DOHH2 (cell line): ENCODE measurements around the gene EDC4.

Experiments
- H3F3A ChIP-seq: fragments of 200-600 bp; sonication (generic), shearing (Covaris generic); 2 replicates; pipeline ENCODE4 v1.6.0; 2016; ENCODE audit warnings: antibody characterized with exemption, mild to moderate bottlenecking; ENCODE audit not compliant: control insufficient read depth, insufficient read depth
- H3K27ac ChIP-seq: fragments of 200-600 bp; sonication (generic); 2 replicates; pipeline ENCODE4 v1.5.1; 2014; ENCODE audit warnings: low read depth, mild to moderate bottlenecking, low read length, moderate library complexity
- H3K27me3 ChIP-seq: fragments of 200-600 bp; sonication (generic); 2 replicates; pipeline ENCODE4 v1.6.1; 2014; ENCODE audit warnings: mild to moderate bottlenecking, low read length, mixed read lengths; ENCODE audit not compliant: control insufficient read depth
- H3K36me3 ChIP-seq: fragments of 200-600 bp; sonication (generic); 2 replicates; pipeline ENCODE4 v1.6.1; 2014; ENCODE audit warnings: mild to moderate bottlenecking, low read length, moderate library complexity, mixed read lengths; ENCODE audit not compliant: control insufficient read depth
- H3K4me1 ChIP-seq: fragments of 200-600 bp; sonication (generic); 2 replicates; pipeline ENCODE4 v1.6.1; 2014; ENCODE audit warnings: mild to moderate bottlenecking, low read length, mixed read lengths; ENCODE audit not compliant: control insufficient read depth
- H3K4me2 ChIP-seq: fragments of 200-600 bp; sonication (generic); 2 replicates; pipeline ENCODE4 v1.6.0; 2014; ENCODE audit warnings: mild to moderate bottlenecking, low read length, moderate library complexity
- H3K4me3 ChIP-seq: fragments of 200-600 bp; sonication (generic); 2 replicates; pipeline ENCODE4 v1.5.1; 2014; ENCODE audit warnings: mild to moderate bottlenecking, low read length, mixed read lengths
- H3K79me2 ChIP-seq: fragments of 200-600 bp; sonication (generic); 2 replicates; pipeline ENCODE4 v1.6.1; 2014; ENCODE audit warnings: mild to moderate bottlenecking, low read length, mixed read lengths; ENCODE audit not compliant: control insufficient read depth
- H3K9me2 ChIP-seq: fragments of 200-600 bp; sonication (generic); replicated peaks from 2 replicates; pipeline ENCODE4 v1.6.1; 2014; ENCODE audit warnings: mild to moderate bottlenecking, low read length, mixed read lengths; ENCODE audit not compliant: control insufficient read depth
- H3K9me3 ChIP-seq: fragments of 200-600 bp; sonication (generic); 2 replicates; pipeline ENCODE4 v1.6.1; 2014; ENCODE audit warnings: antibody characterized with exemption, low read length, mixed read lengths; ENCODE audit not compliant: control insufficient read depth, insufficient read depth
- H4K20me1 ChIP-seq: fragments of 200-600 bp; sonication (generic); 2 replicates; pipeline ENCODE4 v1.6.0; 2014; ENCODE audit warnings: low read depth, mild to moderate bottlenecking, antibody characterized with exemption, low read length, moderate library complexity; ENCODE audit not compliant: control insufficient read depth, insufficient read depth
- CTCF ChIP-seq: fragments of 200-600 bp; sonication (generic); IDR thresholded peaks from one replicate; pipeline ENCODE4 v1.5.1; 2014; ENCODE audit warnings: antibody characterized with exemption, mild to moderate bottlenecking, low read depth, low read length; ENCODE audit not compliant: poor library complexity, severe bottlenecking
- EZH2phosphoT487 ChIP-seq: fragments of 200-600 bp; sonication (generic); IDR thresholded peaks from 2 replicates; pipeline ENCODE4 v1.6.1; 2017; ENCODE audit warnings: borderline replicate concordance, mild to moderate bottlenecking, antibody characterized with exemption, low read length, moderate library complexity, mixed read lengths

Gene EDC4

GRCh38 chr16:67872131-67872630, 671 bp upstream of the EDC4 start:
- H4K20me1 ChIP-seq = peaks cover 4% of the 10 kb centered on the region; the same call in 1 of the 2 replicates
- peaks cover 59% of the 10 kb centered on the region for H3K36me3 ChIP-seq
- peak overlapping the region; percentile 5; the same call in 1 of the 2 replicates for H3K27ac ChIP-seq
- H3K4me1 ChIP-seq = peaks cover 22% of the 10 kb centered on the region
- H3K9me2 ChIP-seq = no peaks in the 10 kb centered on the region
- peaks cover 40% of the 10 kb centered on the region for H3K79me2 ChIP-seq
- H3K4me2 ChIP-seq = peak overlapping the region; percentile 73
- H3K27me3 ChIP-seq = no peaks in the 10 kb centered on the region
- peaks cover 18% of the 10 kb centered on the region for H3F3A ChIP-seq
- TF ChIP-seq EZH2phosphoT487 = no peak
- no peak for TF ChIP-seq CTCF
- no peaks in the 10 kb centered on the region for H3K9me3 ChIP-seq
- peak overlapping the region; percentile 85 for H3K4me3 ChIP-seq

GRCh38 chr16:67873435-67874370, 851 bp downstream of the EDC4 start:
- Histone ChIP-seq H3K4me2 (peak overlapping the region; percentile 73), H3K9me2 (no peaks in the 10 kb centered on the region), H3K79me2 (peaks cover 40% of the 10 kb centered on the region), H3F3A (peaks cover 18% of the 10 kb centered on the region), H3K36me3 (peaks cover 61% of the 10 kb centered on the region), H3K27ac (peak overlapping the region; percentile 27), H3K4me1 (peaks cover 22% of the 10 kb centered on the region), H3K27me3 (no peaks in the 10 kb centered on the region), H3K9me3 (no peaks in the 10 kb centered on the region), H4K20me1 (peaks cover 4% of the 10 kb centered on the region; the same call in 1 of the 2 replicates), H3K4me3 (peak overlapping the region; percentile 85)
- TF ChIP-seq EZH2phosphoT487 (no peak), CTCF (no peak)

GRCh38 chr16:67874372-67874771, 1.5 kb downstream of the EDC4 start:
- H3K36me3 ChIP-seq = peaks cover 68% of the 10 kb centered on the region
- peak overlapping the region; percentile 85 for H3K4me3 ChIP-seq
- no peaks in the 10 kb centered on the region for H3K9me2 ChIP-seq
- no peaks in the 10 kb centered on the region for H3K9me3 ChIP-seq
- peaks cover 22% of the 10 kb centered on the region for H3K4me1 ChIP-seq
- H4K20me1 ChIP-seq = peaks cover 4% of the 10 kb centered on the region; the same call in 1 of the 2 replicates
- H3K27me3 ChIP-seq = no peaks in the 10 kb centered on the region
- peaks cover 40% of the 10 kb centered on the region for H3K79me2 ChIP-seq
- H3F3A ChIP-seq = peaks cover 18% of the 10 kb centered on the region
- H3K27ac ChIP-seq = no peak overlapping the region
- peak overlapping the region; percentile 73 for H3K4me2 ChIP-seq
- TF ChIP-seq CTCF = no peak
- TF ChIP-seq EZH2phosphoT487 = no peak
